Measurements from ENCODE around the gene MYO15B.
"Not testable (repeated sequence)": the region's sequence is repeated elsewhere in the genome, so short reads cannot be mapped to it uniquely, and the experiment has no call there.

Gene MYO15B

DNA sequence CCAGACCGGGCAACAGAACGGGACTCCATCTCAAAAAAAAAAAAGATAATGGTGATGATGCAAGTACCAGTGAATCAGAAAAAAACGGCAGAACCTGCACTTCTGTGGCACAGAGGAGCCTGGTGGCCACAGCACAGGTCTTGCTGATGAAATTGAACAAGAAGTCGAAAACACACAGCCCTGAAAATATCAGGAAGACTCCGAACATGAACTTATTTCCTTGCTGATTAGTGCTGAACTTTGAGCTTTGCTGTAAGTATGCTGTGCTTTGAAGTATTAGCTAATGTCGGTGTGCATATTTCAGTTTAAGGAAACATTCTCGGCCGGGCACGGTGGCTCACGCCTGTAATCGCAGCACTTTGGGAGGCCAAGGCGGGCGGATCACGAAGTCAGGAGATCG lies 10.9 kb upstream of the MYO15B start:
- no peak for DNase-seq

DNA sequence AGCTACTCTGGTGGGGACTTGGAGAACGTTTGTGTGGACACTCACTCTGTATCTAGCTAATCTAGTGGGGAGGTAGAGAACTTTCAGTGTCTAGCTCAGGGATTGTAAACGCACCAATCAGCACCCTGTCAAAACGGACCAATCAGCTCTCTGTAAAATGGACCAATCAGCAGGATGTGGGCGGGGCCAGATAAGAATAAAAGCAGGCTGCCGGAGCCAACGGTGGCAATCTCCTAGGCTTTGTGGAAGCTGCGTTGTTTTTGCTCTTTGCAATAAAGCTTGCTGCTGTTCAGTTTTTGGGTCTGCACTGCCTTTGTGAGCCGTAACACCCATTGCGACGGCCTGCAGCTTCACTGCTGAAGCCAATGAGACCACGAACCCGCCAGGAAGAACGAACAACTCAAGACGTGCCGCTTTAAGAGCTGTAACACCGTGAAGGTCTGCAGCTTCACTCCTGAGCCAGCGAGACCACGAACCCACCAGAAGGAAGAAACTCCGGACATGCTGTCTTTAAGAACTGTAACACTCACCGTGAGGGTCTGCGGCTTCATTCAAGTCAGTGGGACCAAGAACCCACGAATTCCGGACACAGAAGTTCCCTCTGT lies 6.4 kb upstream of the MYO15B start:
- peak; percentile 50 for DNase-seq

DNA sequence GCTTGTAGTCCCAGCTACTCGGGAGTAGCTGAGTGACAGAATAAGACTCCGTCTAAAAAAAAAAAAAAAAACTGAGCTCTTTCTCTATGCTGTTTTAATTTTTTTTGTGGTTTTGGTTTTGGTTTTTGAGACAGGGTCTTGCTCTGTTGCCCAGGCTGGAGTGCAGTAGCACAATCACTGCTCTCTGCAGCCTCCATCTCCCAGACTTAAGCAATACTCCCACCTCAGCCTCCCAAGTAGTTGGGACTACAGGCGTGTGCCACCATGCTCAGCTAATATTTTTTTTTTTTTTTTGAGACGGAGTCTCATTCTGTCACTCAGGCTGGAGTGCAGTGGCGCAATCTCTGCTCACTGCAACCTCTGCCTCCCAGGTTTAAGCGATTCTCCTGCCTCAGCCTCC lies 4.4 kb upstream of the MYO15B start:
- not testable (repeated sequence) for DNase-seq

DNA sequence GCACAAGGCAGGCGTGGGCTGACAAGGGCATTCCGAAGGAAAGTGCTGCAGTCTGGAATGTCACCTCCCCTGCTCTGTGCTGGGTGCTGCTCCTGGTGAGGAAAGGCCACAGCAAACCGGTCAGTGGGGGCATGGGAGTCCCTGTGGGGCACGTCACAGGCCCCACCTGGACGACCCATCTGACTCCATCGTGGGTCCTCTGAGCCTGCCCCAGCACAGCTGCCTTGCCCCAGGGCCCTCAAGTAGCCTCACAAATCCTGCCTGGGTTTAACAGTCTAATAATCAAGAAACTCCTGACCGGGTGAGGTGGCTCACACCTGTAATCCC lies 2.8 kb upstream of the MYO15B start:
- DNase-seq: no peak

DNA sequence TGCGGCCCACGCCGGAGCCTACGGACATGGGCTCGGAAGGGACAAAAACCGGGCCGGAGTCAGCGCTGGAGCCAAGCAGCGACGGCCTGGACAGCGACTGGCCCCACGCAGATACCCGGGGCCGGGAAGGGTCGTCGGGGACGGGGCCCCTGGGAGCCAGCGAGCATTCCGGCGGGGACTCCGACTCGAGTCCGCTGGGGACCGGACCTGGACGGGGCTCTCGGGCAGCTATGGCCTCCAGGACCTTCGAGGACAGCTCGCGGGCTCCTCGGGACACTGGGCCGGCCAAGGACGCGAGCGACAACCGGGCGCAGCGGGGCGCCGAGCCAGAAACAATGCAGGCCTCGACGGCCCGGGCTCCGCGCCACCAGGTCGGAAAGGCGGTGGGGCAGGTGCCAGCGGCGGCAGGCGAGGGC lies 1.0 kb downstream of the MYO15B start:
- no peak for DNase-seq

DNA sequence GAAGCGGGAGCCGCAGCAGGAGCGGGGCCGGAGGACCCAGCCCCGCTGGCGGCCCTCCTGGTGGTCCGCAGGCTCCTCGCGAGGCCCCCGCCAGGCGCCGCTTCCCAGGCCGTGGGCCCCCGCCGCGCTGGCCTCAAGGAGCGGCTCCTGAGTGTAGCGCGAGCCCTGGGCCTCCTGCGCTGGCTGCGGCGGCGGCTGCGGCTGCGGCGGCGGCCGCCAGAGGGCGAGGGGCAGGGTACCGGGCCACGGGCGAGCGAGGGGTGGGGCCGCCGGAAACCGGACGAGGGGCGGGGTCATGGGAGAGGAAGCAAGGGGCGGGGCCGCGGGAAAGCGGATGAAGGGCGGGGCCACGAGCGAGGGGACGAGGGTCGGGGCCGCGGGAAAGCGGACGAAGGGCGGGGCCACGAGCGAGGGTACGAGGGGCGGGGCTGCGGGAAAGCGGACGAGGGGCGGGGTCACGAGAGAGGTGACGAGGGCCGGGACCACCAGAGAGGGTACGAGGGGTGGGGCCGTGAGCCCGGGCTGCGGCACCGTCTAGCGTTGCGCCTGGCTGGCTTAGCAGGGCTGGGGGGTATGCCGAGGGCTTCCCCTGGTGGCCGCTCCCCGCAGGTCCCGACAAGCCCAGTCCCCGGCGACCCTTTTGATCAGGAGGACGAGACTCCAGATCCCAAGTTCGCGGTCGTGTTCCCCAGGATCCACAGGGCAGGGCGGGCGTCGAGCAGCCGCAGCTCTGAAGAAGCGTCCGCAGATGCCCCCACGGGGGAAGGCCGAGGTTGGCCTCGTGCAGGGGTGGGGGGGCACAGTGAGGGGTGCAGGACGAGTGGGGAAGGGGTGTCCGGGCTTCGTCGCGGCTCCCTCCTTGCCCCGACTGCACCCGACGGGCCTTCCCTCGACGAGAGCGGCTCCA lies 1.7 kb downstream of the MYO15B start:
- DNase-seq: peak; percentile 99

GRCh38 chr17:75589919-75590303 lies 2.3 kb downstream of the MYO15B start:
- no peak for DNase-seq

DNA sequence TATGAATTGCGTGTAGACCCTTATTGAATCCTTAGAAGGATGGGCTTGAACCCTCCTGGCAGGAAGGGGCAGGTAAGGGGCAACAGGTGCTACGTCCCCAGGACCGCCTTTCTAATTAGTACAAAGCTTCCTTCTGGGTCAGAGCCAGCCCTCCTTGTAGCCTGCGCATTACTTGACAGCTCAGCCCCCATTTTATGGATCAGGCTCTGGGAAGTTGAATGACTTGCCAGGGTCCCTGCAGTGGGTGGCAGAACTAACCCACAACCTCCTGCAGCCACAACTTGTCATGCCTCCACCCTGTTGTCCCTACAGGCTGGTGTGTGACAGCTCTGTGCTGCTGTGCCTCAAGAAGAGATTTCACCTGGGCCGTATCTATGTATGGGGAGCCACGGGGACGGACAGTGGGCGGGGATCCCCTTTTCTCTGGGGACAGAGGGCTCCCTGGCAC lies 2.7 kb downstream of the MYO15B start:
- no peak for DNase-seq

- DNase-seq: no peak
These were observed 3.5 kb downstream of the MYO15B start for GRCh38 chr17:75590849-75591721.

- DNase-seq: no peak
These were observed 4.2 kb downstream of the MYO15B start for GRCh38 chr17:75591722-75592302.

DNA sequence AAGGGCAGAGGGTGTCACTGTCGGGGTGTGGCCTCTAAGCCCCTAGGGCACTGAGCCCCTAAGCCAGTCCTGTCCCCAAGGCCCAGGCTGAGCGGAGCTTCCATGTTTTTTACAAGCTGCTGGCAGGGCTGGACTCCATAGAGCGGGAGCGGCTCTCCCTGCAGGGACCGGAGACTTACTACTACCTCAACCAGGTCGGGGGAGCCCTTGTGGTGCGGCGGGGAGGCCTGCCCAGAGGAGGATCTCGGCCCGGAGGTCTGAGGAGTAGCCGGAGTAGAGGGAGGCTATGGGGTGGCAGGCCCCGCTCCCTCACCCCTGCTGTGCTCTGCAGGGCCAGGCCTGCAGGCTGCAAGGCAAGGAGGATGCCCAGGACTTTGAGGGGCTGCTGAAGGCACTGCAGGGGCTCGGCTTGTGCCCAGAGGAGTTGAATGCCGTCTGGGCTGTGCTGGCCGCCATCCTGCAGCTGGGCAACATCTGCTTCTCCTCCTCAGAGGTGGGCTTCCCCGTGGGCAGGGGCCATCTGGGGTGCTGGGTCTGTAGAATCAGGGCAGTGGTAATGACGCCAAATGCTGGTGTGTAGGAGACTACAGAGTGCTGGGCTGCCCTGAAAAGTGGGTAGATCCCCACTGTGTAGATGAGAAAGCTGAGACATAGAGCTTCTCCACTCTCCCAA lies 4.9 kb downstream of the MYO15B start:
- no peak for DNase-seq

GRCh38 chr17:75593430-75593829 lies 5.8 kb downstream of the MYO15B start:
- not testable (repeated sequence) for DNase-seq

DNA sequence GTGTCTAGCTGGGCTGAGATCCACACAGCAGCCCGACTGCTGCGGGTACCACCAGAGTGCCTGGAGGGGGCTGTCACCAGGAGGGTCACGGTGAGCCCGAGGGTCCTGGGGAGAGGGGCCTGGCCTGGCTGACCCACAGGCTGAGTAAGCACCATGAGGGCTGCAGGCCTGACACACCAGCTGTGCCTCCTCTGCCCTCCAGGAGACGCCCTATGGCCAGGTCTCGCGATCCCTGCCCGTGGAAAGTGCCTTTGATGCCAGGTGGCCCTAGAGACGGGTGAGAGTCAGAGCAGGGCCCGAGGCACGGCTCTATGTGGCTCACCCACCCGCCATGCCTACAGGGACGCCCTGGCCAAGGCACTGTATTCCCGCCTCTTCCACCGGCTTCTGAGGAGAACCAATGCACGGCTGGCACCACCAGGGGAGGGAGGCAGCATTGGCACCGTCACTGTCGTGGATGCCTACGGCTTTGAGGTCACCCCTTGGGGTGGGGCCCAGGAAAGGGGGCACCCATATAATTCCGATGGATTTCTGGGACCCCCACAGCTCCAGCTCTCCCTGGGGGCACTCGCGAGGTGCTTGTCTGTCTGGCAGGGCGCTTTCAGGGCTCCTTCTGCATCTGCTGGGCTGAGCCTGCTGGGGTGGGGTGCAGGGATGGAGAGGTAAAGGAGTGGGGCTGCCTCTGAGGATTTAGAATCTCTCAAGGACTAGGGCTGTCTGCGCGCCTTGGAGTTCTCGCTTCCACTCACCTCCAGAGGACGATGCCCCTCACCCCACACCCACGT lies 7.1 kb downstream of the MYO15B start:
- DNase-seq: no peak

GRCh38 chr17:75595284-75595919 lies 7.8 kb downstream of the MYO15B start:
- DNase-seq: no peak

DNA sequence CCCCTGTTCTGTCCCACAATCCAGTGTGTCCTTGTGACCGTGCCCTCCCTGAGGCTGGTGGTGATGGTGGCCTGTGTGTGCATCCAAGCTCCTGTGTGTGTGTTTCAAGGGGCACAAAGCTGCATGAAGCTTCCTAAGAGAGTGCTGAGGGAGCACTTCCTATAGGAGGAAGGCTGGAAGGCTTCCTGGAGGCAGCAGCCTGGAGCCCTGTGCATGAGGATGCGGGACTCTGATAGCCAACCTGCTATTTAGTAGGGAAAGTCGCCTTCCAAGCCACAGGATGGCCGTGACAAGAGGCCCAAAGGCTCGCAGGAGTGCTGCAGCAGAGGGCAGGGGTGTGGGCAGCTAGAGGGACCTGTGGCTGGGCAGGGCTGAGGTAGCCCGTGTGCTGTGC lies 8.3 kb downstream of the MYO15B start:
- no peak for DNase-seq

GRCh38 chr17:75596320-75597087 lies 8.9 kb downstream of the MYO15B start:
- no peak for DNase-seq

DNA sequence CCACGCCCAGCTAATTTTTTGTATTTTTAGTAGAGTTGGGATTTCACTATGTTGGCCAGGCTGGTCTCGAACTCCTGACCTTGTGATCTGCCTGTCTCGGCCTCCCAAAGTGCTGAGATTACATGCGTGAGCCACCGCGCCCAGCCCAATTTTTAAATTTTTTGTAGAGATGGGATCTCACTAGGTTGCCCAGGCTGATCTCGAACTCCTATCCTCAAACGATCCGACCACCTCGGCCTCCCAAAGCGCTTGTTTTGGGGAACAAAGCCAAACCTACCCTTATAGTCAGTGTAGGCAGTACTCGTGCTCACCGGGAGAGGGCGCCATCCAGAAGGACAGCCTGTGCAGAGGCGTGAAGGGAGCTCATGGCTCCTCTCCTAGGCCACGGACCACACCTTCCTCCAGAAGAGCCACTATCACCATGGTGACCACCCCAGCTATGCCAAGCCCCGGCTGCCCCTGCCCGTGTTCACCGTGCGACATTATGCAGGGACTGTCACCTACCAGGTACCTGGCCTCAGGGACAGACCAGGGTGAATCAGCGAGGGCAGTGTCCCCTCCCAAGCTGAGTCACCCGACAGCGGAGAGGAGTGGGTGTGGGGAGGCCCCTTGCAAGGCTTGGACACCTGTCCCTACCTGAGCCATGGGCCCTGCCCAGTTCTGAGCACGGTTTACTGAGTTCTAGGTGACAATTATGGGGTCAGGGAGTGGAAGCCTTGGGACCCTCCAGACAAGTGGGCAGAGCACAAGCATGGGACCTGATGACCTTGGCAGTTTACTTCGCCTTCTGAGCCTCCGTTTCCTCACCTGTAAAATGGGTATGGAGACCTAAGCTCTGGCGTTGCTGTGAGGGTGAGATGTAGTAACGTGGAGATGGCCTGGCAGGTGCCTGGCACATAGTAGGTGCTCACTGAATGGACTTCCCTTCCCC lies 13.7 kb downstream of the MYO15B start:
- peak; percentile 59 for DNase-seq

- DNase-seq: no peak
These were observed 15.0 kb downstream of the MYO15B start for GRCh38 chr17:75602644-75603043.

GRCh38 chr17:75603123-75603522 lies 15.5 kb downstream of the MYO15B start:
- no peak for DNase-seq

Data from stimulated activated CD4-positive, alpha-beta T cell treated with anti-CD3 and anti-CD28 coated beads, Interleukin-4, amount 100 ng/mL, for 1 hour (primary cell).